ENCODE results near the gene IL36B.

The IL36B gene

DNA sequence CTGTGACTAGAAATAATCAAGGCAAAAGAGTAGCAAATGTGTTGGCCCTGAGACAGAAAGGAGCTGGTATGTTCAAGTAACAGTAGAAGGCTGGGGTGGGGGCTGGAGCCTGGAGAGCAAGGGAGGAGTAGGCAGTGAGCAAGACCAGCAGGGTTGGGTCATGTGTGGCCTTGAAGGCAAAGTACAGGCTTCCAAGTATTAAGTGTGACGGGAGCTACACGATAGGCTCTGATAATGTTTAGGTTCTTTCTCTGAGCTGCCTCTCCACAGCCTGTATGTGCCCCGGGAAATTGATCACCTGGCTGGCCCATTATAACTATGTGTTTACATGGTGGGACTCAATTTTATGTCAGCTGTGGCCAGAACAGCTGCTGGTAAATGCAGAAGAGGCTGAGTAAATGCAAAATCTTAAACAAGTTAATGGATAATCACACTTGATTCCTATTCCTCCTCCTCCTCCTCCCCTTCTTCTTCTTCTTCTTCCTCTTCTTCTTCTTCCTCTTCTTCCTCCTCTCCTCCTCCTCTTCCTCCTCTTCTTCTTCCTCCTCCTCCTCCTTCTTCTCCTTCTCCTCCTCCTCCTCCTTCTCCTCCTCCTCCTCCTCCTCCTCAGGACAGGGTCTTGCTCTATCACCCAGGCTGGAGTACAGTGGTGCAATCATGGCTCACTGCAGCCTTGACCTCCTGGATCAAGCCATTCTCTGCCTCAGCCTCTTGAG lies 24.4 kb upstream of the IL36B start:
- DNase-seq (ENCODE audit: low read depth in 2 of 2) = no peak

DNA sequence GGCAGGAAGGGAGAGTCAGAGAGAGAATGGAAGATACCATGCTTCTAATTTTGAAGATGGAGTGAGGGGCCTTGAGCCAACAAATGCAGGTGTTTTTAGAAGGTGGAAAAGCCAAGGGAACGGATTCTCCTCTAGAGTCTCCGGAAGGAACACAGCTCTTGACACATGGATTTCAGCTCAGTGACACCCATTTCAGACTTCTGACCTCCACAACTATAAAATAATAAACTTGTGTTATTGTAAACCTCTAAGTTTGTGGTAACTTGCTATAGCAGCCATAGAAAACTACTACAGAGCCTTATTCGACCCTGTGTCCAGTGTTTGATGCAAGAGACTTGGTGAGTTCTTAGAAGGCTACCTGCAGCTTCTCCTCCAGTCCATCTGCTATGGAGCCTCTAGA lies 22.9 kb upstream of the IL36B start:
- DNase-seq (ENCODE audit: low read depth in 2 of 2) = no peak

DNA sequence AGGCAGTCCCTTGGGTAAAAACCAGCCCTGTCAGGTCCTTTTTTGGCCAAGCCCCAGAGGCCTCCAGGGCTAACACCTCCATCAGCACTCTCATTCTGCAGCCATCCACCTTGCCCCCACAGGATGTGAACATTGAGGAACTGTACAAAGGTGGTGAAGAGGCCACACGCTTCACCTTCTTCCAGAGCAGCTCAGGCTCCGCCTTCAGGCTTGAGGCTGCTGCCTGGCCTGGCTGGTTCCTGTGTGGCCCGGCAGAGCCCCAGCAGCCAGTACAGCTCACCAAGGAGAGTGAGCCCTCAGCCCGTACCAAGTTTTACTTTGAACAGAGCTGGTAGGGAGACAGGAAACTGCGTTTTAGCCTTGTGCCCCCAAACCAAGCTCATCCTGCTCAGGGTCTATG lies 22.4 kb upstream of the IL36B start:
- DNase-seq (ENCODE audit: low read depth in 2 of 2) = no peak

DNA sequence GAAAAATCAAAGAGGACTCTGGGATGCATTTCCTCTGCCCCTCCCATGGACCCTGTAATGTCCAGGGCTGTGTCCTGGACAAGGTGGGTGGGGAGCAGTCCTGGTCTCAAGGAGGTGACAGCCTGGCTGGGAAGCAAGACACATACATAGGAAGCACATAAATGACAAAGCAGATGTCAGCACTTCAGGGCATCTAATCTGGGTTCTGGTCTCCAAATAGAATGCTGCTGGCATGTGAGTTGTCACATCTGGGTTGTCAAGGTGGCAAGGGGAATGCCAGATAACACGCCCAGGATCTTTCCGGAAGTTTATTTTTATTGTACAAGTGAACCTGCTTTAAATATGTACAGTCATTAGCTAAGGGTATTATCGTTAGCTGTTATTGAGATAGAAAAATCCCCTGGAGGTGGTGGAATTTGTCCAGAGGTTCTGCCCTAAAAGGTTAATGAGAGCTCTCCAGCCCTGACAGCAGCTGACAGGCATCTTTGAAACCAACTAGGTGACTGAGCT lies 20.7 kb upstream of the IL36B start:
- DNase-seq (ENCODE audit: low read depth in 2 of 2) = no peak

DNA sequence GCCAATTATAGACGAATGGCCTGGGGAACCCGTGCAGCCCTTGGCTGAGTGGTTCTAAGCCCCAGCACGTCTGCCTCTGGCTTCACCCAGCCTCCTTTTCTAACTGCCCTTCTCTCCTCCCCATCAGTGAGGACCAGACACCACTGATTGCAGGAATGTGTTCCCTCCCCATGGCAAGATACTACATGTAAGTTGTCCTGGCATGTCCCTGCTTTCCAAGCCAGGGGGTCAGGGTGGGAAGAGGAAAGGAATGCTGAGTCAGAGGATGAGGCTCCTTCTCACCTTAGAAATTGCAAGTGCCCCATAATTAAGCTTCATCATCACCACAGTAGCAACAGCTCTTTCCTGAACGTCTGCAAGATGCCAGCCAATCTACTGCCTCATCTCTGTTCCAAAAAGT lies 19.9 kb upstream of the IL36B start:
- DNase-seq (ENCODE audit: low read depth in 2 of 2) = no peak

DNA sequence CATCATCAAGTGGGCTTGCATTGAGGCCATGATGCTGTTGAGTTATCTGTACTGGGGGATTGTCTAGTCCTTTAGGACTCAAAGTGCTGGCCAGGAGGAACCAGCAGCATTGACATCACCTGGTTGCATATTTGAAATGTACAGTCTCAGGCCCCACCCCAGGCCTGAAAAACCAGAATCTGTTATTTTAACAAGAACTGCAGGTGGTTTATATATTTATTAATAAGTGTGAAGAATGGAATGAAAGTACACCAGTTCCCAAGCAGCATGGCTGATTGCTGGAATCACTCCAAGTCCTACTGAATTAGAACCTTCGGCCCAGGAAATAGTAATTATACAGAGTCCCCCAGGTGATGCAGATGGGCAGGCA lies 17.9 kb upstream of the IL36B start:
- DNase-seq (ENCODE audit: low read depth in 2 of 2) = no peak

DNA sequence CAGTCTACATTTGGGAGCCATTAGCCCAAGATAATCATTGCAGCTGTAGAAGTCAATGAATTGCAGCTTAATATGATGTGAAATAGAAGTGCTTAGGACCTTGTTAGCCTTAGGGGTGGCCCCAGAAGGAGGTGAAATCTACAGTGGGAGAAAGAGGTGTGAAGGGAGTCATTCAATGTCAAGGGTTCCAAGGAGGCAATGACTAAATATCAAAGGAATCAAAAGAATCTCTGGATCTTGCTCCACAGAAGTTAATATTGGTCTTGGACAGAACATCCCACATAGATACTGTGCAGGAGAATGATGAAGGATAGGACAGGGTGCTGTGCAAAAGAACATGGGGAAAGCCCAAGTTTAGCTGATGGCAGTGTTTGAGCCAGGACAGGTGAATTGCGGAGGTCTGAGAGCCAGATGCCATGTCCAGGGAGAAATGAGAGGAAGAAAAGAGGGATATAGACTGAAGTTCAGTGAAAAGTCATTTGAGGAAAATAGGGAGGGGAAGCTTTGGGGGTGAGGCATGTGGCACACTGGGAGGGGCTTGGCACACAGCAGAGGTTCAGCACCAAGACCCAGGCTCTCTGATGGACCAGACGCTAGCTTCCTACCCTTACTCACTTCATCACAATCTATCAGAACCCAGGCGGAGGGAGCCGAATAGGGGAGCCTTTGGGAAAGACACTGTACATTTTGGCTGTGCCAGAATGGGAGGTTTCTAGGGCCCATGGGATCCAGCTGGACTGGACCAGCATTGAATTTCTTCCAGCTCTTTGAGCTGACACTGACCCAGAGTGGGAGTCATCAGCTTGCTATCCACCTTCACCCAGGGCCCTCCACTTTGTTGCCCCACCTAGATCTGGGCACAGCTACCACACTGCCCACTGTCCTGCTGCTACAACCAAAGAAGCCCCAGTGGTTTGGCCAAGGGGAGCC lies 17.3 kb upstream of the IL36B start:
- DNase-seq (ENCODE audit: low read depth in 2 of 2) = no peak

DNA sequence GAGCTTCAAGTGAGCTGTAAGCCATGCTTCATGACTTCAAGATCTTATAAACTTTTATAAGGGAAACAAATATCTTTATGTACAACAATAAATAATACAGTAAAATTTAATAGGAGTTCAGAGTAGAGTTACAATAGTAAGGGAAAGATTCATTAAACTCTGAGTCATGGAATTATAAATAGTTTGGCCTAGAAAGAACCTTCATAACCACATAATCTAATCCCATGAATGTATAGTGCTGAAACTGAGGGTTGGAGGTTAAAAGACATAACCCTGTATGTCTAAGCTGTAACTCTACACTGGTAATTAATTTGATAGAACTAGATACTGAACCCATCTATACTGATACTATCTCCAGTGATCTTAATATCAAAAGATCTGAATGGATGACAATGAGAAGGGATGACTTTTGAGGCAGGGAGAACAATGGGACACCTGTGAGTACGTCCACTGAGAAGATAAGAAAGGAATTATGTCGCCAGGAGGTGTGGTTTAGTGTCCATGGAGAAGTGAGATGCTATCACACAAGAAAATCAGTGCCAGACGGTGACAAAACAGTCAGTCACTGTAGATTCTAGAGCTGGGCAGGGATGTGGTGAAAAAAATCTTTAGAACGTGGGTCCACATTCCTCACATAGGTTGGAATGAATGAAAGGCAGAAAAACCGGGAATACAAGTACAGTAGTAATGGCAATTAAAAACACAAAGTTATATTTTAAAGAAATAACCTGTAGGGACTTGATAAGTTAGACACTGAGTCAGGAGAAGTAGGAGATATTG lies 16.2 kb upstream of the IL36B start:
- no peak for DNase-seq (ENCODE audit: low read depth in 2 of 2)

DNA sequence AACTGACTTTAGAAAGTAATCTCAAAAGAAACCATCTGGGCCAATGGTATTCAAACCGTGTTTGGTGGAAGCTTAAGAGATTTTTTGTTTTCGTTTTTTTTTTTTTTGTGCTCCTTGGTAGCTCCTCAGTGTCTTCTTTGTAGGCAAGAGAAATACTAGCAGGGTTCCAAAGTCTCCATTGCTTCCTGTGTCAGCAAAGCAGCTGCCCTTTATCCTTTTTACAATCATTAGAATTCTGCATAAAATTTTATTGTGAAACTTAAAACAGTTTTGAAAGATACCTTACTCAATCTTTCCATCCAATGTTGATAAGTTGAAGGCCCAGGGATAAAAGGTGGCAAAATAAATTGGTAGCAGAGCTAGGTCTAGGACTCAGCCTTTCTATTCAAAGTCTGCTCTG lies 15.6 kb upstream of the IL36B start:
- DNase-seq (ENCODE audit: low read depth in 2 of 2) = no peak

DNA sequence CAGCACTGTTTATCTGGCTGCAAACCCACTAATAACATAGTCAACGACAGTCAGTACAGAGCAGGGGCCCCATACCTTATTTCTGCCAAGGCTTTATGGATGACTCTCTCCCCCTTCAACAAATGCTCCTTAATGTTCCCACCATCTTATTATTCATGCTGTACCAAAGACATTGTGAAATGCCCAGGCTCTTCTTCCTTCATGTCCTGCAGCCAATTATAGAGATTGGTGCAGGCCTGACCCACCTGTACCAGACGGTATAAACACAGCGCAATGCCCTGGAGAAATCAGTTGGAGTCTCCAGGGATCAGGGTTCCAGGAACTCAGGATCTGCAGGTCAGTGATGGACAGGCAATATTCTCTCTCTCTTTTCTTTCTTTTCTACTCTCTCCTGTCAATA lies 15.0 kb upstream of the IL36B start, which contains the start of gene IL1F10:
IL1F10 (plus strand) TSS at position 290 of the 400 bp plus-strand sequence. CDS start 4,769 bp downstream, outside the sequence.
- DNase-seq (ENCODE audit: low read depth in 2 of 2) = no peak

DNA sequence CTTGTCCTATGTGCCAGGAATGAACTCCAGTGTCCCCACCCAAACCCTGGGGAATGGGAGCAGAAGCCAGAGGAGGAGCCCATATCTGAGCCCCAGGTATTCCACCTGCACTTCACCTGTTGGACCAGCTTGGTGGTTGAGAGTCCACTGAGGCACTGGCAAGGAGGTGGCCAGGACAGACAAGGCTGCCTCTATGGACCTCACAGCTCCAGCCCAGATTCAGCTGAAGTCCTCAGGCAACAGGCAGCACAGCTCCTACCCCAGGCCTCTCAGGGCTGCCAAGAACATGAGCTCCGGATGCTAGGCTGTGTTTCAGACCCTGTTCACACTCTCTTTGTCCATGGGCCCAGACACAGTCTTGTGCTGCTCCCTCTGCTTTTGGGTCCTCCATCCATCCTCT lies 12.2 kb upstream of the IL36B start:
- DNase-seq (ENCODE audit: low read depth in 2 of 2) = no peak

DNA sequence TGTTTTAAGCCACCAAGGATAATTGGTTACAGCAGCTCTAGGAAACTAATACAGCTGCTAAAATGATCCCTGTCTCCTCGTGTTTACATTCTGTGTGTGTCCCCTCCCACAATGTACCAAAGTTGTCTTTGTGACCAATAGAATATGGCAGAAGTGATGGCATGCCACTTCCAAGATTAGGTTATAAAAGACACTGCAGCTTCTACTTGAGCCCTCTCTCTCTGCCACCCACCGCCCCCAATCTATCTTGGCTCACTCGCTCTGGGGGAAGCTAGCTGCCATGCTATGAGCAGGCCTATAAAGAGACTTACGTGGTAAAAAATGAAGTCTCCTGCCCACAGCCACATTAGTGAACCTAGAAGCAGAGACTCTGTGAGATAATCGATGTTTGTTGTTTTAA lies 11.6 kb upstream of the IL36B start:
- DNase-seq (ENCODE audit: low read depth in 2 of 2) = no peak

DNA sequence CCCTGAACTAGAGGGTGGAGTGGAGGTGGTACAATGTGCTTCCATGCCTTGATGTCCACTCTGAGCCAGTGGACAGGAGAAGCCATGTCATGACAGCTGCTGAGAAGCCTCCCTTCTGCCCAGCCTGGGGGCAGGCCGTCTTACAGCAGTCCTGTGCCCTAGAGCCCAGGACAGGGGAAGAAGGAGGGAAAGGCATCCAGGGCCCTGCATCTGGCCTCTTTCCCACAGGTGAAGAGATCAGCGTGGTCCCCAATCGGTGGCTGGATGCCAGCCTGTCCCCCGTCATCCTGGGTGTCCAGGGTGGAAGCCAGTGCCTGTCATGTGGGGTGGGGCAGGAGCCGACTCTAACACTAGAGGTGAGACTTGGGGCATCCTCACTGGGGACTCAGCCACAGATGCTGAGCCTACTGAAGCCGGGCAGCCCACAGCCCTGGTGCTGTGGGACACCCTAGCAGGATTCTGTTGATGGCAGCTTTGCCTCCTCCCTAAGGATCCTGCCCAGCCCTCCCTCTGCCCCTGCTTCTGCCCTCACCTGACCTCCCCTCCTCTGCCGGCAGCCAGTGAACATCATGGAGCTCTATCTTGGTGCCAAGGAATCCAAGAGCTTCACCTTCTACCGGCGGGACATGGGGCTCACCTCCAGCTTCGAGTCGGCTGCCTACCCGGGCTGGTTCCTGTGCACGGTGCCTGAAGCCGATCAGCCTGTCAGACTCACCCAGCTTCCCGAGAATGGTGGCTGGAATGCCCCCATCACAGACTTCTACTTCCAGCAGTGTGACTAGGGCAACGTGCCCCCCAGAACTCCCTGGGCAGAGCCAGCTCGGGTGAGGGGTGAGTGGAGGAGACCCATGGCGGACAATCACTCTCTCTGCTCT lies 9.5 kb upstream of the IL36B start:
- DNase-seq (ENCODE audit: low read depth in 2 of 2) = no peak

DNA sequence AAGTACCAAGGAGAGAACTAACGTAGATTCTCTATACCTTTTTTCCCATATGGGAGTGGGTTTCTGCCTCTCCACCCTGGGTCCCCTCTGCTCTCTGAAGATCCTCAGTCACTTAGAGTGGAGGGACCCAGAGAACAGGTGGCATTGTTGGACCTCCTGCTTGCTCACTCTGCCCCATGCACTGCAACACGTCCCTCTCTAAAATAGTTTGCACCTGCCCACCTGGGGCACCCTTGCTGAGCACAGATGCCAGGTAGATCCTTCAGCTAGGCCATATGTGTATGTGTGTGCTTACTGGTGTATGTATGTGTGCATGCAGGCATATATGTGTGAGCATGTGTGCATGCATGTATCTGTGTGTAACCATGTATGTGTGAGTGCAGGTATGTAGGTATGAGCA lies 8.6 kb upstream of the IL36B start:
- DNase-seq (ENCODE audit: low read depth in 2 of 2) = no peak

DNA sequence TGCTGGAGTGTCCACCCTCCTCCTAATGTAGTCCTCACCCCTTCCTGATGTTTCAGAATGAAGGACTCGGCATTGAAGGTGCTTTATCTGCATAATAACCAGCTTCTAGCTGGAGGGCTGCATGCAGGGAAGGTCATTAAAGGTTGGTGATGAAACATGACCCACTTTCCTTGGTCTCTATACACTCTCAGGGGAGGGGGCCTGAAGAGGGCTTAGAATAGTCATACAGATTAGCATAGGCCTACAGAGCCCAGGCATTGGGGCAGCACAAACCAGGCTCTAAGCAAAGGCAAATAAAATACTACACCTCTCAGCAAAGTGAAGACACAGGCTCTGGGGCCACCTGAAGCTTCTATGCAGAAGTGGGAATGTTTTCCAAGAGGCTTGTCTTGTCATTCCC lies 8.1 kb upstream of the IL36B start:
- DNase-seq (ENCODE audit: low read depth in 2 of 2) = no peak

DNA sequence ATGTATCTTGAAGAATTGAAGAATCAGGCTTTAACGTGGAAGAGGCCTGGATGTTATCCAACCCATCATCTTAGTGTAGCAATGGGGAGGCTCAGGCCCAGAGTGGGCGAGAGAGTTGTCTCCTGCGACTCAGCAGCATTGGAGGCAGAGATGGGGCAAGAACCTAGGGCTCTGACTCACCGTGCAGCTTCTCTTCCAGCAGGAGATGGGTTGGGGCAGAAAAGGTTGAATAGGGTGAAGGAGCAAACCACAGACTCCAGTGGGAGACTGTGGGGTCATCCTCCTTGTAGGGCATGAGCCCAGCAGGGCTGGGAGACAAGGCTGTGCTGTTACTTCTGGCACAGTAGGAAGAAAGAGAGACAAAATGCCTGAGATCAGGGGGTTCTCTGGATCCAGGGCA lies 7.7 kb upstream of the IL36B start:
- no peak for DNase-seq (ENCODE audit: low read depth in 2 of 2)

DNA sequence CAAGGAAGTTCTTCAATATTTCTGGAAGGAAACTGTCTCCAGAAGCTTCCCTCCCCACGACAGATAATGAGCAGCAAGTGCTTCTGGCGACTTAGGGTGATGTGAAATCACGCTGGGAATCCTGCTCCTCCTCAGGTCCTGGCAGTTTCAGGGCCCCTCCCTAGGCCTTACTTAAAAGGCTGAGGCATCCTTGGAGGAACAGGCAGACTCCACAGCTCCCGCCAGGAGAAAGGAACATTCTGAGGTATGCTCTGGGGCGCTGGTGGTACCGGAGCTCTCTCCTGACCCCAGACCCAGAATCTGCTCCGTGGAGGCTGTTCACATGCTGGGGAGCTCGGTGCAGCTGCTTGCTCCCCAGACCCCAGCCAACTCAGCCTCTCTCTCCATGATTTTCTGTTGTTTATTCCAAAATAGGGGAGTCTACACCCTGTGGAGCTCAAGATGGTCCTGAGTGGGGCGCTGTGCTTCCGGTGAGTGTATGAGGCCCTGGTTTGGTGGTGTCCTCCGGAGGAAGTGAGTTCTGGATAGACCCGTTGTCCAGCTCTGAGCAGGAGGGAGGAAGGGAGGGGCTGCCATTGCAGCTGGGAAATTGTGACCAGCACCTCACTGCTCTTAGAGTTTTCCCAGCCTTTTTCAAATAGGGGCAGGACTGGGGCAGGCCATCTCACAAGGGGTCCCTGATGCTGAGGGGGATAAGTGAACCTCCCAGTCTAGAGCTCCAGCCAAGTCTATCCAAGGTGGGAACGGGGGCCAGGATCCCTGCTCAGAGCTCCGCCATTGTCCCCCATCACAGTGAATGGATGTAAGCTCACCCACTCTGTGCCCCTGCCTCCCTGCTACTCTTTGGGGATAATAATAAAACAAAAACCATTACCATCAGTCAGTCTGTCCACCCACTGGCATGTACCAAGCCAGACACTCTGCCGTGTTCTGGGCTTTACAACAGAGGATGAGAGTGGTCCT lies 6.6 kb upstream of the IL36B start, which contains the start of gene IL36RN:
IL36RN (plus strand) TSS at position 201 of the 963 bp plus-strand sequence; CDS start at position 442, 241 bp downstream.
- no peak for DNase-seq (ENCODE audit: low read depth in 2 of 2)

DNA sequence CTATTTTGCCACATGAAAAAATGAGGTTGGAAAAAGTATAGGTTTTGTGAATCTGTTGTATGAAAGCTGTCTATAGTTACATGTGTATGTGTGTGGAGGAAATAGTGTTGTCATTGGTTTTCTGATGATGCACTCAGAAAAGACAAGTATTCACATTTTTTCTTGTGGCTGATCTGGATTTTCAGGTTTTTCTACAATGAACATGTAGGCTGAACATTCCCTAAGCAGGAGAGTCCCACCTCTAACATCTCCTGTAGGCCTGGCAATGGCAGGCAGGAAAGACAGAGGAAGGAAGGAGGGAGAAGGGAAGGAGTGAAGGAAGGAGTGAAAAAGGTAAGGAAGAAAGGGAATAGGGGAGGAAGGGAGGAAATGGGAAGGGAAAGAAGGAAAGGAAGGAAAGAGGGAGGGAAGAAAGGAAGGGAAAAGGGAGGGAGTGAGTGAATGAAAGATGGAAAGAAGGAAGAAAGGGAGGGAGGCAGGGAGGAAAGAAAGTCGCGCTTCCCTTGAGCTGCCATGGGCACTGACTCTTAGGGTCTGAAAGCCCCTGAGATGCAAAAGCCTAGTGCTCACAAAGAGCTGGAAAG lies 5.8 kb upstream of the IL36B start:
- DNase-seq (ENCODE audit: low read depth in 2 of 2) = no peak

DNA sequence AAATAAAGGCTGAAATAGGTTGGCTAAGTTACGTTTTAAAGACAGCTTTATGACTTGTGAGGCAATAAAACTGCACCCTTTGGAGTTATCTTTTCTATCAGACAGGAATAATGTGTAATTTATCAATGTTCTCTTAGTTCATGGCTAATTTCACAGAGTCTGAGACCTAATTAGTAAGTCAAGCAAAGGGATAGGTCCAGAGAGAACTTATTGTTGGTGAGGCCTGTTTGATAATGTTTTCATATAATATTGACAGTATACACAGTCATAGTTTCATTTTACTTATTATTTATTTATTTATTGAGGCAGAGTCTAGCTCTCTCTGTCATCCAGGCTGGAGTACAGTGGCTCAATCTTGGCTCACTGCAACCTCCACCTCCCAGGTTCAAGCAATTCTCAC lies 4.5 kb upstream of the IL36B start:
- no peak for DNase-seq (ENCODE audit: low read depth in 2 of 2)
